Astrocyte of the hippocampus (primary cell): ENCODE measurements around the gene ANGPTL4.
"Not testable (repeated sequence)": the region's sequence is repeated elsewhere in the genome, so short reads cannot be mapped to it uniquely, and the experiment has no call there.

Source experiments
- DNase-seq: peaks from one replicate; pipeline ENCODE4 v3.0.0; 2011; ENCODE audit warnings: low read depth, low spot score

ANGPTL4 gene, protein sequence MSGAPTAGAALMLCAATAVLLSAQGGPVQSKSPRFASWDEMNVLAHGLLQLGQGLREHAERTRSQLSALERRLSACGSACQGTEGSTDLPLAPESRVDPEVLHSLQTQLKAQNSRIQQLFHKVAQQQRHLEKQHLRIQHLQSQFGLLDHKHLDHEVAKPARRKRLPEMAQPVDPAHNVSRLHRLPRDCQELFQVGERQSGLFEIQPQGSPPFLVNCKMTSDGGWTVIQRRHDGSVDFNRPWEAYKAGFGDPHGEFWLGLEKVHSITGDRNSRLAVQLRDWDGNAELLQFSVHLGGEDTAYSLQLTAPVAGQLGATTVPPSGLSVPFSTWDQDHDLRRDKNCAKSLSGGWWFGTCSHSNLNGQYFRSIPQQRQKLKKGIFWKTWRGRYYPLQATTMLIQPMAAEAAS

DNA sequence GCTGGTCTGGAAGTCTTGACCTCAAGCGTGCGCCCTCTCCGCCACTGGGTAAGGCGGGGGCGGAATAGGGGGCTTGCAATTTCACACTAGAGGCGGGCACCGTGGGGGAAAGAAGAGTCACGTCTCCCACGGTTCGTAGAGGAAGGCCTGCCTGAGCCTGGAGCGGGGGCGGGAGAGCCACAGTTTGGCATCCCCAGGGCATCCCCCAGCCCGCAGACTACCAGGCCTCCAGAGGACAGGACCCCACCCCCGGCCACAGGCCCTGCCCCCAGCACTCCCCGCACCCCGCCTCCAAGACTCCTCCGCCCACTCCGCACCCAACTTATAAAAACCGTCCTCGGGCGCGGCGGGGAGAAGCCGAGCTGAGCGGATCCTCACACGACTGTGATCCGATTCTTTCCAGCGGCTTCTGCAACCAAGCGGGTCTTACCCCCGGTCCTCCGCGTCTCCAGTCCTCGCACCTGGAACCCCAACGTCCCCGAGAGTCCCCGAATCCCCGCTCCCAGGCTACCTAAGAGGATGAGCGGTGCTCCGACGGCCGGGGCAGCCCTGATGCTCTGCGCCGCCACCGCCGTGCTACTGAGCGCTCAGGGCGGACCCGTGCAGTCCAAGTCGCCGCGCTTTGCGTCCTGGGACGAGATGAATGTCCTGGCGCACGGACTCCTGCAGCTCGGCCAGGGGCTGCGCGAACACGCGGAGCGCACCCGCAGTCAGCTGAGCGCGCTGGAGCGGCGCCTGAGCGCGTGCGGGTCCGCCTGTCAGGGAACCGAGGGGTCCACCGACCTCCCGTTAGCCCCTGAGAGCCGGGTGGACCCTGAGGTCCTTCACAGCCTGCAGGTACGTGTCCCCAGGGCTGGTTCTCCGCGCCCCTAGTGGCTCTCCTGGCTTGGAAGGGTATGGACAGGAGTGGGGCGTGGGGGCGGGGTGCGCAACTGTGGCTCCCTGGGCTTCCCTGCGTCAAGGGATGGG lies at the start of gene ANGPTL4:
Gene ANGPTL4, plus strand, starts transcription at position 353 of the 969 bp plus-strand sequence. Its CDS starts 167 bp downstream, at position 520.
- DNase-seq, result peak; percentile 77

DNA sequence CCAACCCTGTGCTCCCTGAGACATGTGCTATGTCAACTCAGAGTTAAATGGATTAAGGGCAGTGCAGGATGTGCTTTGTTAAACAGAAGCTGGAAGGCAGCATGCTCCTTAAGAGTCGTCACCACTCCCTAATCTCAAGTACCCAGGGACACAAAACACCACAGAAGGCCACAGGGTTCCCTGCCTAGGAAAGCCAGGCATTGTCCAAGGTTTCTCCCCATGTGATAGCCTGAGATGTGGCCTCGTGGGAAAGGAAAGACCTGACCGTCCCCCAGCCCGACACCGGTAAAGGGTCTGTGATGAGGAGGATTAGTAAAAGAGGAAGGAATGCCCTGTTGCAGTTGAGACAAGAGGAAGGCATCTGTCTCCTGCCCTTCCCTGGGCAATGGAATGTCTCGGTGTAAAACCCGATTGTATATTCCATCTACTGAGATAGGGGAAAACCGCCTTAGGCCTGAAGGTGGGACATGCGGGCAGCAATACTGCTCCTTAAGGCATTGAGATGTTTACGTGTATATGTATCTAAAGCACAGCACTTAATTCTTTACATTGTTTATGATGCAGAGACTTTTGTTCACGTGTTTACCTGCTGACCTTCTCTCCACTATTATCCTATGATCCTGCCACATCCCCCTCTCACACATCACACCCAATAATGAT lies 48.8 kb upstream of the ANGPTL4 start:
- not testable (repeated sequence) for DNase-seq

- DNase-seq, result no peak
Observed at GRCh38 chr19:8316351-8317125, 47.4 kb upstream of the ANGPTL4 start.

DNA sequence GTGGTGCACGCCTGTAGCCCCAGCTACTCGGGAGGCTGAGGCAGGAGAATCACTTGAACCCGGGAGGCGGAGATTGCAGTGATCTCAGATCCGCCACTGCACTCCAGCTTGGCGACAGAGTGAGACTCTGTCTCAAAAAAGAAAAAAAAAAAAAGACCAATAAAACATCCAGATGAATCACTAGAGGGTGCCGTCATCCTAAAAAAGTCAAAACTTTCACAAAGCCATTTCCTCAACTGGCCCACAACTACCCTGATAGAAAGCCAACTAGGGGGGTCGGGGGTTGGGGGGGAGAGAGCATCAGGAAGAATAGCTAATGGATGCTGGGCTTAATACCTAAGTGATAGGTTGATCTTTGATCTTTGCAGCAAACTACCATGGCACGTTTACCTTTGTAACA lies 45.1 kb upstream of the ANGPTL4 start:
- not testable (repeated sequence) for DNase-seq

GRCh38 chr19:8319807-8320520 lies 44.0 kb upstream of the ANGPTL4 start:
- DNase-seq, result no peak

DNA sequence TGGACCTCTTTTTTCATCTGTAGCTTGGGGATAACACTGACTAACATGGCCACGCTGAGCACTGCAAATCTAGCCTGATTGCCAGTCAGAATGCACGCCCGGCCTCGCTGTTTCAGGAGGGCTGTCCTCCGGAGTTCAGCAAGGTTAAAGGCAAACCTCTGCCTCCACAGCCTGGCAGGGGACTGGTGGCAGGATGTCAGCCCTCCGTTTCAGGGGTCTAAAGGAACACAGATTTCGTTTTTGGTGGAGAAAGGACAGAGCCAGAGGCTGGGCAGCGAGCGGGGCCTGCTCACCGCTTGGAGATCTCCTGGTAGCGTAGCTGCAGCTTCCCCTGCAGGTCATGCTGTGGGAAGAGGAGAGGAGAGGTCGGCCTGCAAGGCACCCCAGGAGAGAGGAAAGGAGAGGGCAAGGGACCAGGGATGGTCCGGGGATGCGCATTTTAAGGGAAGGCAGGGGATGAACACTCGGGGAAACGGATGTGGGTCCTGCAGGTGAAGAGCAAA lies 43.3 kb upstream of the ANGPTL4 start:
- DNase-seq, result peak; percentile 36

DNA sequence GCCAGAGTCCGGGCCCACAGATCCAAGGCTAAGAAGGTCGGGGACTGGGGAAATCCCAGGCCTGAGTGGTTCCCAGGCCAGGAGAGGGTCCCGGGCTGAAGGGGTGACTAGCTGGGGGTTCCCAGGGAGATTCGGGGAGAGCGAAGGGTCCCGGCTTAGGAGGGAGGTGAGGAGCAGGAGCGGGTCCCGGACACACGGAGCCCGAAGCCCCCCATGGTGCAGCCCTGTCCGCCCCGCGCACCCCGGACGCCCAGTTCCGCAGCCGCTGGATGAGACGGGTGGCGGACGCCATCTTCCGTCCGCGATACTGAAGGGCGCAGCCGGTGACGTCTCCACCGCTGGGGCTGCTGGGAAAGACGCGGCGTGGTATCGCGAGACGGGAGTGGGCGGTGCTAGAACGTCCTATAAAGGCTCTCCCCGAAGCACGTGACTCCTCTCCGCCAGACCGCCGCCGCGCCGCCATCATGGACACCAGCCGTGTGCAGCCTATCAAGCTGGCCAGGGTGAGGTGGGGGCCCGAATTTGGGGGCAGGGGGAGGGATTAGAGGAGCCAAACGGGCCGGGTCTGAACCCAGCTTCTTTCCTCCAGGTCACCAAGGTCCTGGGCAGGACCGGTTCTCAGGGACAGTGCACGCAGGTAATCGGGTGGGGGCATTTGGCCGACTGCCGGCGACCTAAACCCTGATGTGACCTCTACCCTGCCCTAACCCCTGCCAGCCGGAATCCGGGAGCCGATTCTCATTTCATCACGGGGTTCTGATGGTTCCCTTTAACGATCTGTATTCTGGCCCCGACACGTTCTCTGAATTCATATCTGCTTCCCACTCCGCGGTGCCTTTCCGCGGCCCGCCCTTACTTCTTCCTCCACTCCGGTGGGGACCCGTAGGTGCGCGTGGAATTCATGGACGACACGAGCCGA lies 42.6 kb upstream of the ANGPTL4 start, which contains the start of the genes NDUFA7 and RPS28:
Gene NDUFA7, minus strand, starts transcription at position 309 of the 919 bp plus-strand sequence. Its CDS starts 17 bp downstream, at position 292.
Gene RPS28, plus strand, starts transcription at position 430 of the 919 bp plus-strand sequence. Its CDS starts 35 bp downstream, at position 465.
- DNase-seq, result peak; percentile 99

DNA sequence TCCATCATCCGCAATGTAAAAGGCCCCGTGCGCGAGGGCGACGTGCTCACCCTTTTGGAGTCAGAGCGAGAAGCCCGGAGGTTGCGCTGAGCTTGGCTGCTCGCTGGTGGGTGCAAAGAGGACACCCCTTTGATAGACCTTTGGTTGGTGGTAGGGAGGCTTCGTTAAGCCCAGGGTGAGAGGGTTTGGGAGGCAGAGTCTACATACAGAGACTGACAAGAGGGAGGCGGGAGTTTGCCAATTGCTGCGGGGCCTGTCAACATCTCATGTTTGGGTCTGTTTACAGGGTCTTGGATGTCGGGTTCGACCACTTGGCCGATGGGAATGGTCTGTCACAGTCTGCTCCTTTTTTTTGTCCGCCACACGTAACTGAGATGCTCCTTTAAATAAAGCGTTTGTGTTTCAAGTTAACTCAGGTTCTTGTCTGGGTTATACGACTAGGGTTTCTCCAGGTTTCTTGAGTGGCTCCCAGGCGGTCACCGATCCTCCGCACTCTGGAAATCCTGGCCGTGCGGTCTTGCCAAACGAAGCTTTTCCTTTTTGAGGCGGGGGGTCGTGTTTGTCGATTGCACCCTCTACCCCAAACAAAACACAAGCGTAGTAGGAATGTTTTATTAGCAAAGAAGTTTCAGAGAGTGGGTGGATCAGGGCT lies 41.8 kb upstream of the ANGPTL4 start:
- no peak for DNase-seq

GRCh38 chr19:8322638-8322997 lies 41.3 kb upstream of the ANGPTL4 start:
- no peak for DNase-seq

- DNase-seq, result no peak
Observed at GRCh38 chr19:8323781-8324185, 40.2 kb upstream of the ANGPTL4 start.

- DNase-seq, result no peak
Observed at GRCh38 chr19:8324186-8325050, 39.5 kb upstream of the ANGPTL4 start.

GRCh38 chr19:8325454-8325853 lies 38.5 kb upstream of the ANGPTL4 start:
- DNase-seq, result no peak

- no peak for DNase-seq
Observed at GRCh38 chr19:8329996-8330395, 34.0 kb upstream of the ANGPTL4 start.

DNA sequence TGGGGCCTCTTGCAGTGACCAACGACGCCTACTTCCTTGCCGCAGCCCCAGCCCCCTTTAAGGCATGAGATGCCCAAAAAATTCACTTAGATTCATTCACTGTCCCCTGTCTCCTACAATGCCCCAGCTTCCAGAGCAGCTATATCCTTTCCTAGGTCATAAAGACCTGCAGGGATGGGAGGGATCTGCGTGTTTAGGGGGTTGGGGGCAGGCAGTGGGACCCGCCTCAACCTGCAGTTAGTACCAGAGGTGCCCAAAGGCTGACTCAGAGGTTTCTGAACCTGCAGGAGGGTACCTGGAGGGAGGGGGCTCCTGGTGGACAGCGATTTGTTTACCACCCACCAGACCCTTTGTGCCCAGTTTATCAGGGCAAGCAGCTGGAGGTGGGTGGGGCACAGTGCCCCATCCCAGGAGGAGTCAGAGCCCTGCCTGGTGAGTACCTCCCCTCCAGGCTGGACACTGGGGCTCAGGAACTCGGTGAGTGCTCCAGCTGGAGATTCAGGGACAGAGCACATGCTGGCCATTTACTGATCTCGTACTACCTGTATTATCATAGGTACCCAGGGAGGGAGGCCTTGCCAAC lies 32.6 kb upstream of the ANGPTL4 start:
- DNase-seq, result no peak

DNA sequence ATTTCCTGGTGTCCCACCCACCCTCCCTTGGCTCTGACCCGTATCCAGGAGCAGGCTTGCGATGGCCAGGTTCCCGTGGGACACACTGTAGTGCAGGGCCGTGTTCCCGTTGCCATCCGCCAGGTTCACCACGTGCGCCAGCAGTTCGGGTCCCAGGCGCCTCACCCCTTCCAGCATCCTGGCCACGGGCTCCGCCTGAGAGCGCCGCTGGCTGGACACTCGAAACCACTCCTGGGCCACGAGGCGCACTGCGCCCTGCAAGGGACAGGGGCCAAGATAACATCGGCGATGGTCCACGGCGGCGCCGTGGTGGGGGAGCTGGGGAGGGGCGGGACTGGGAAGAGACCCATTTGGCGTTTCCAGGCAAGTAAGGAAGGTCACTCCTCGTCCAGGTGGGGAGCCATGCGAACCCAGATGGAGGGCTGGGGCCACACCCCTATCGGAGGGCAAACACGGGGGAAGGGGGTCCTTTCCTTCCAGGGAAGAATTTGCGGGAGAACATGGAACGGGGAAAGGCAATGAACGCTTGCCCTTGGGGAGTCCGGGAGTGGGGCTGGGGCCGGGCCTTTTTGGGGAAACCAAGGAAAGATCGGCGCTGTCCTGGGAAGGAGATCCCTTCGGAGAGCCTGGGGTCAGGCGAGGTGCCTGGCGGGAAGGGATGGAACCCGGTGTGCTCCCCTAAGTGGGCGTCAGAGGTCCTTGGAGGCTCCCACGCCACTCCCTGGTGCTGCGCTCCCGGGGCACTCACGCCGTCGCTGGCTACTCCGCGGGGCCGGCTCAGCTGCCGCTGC lies 30.8 kb upstream of the ANGPTL4 start:
- no peak for DNase-seq

- no peak for DNase-seq
Observed at GRCh38 chr19:8333767-8334457, 30.0 kb upstream of the ANGPTL4 start.
